Esophagus squamous epithelium (tissue), 5 donors: ENCODE results near the gene GABRB2. TPM values are rescaled to one million over a fixed set of nuclear protein-coding genes. Genes with fewer than 3 reads are reported as not detected.

Experiments used
- DNase-seq: peaks from one replicate; lab custom pipeline; 2025; lab: John Stamatoyannopoulos, UW
- H3K27ac ChIP-seq, 4 donors: fragments of 200-600 bp; sonication (generic); one replicate each; pipeline ENCODE4 v1.5.1; 2016 to 2019; ENCODE audit warnings: mild to moderate bottlenecking in 1 of 4
- H3K27me3 ChIP-seq, 4 donors: fragments of 200-600 bp; sonication (generic); 1 replicate in 3 of 4; 2 replicates in 1 of 4; pipeline versions ENCODE4 v1.5.1 to v1.6.0; 2017 to 2021; ENCODE audit warnings: antibody characterized with exemption in 1 of 4
- H3K36me3 ChIP-seq, 3 donors: fragments of 200-600 bp; sonication (generic); one replicate each; pipeline ENCODE4 v1.5.1; 2016 to 2019
- H3K4me1 ChIP-seq, 3 donors: fragments of 200-600 bp; sonication (generic); one replicate each; pipeline ENCODE4 v1.5.1; 2017 to 2019
- H3K4me3 ChIP-seq, 4 donors: fragments of 200-600 bp; sonication (generic); 1 replicate in 3 of 4; 2 replicates in 1 of 4; pipeline ENCODE4 v1.5.1; 2016 to 2019; ENCODE audit warnings: mild to moderate bottlenecking in 2 of 4, moderate library complexity in 1 of 4
- H3K9me3 ChIP-seq, 3 donors: fragments of 200-600 bp; sonication (generic); one replicate each; pipeline ENCODE4 v1.5.1; 2016 to 2019
- CTCF ChIP-seq, 6 experiments: fragments of 450-650 bp in 4 of 6; fragments of 200-600 bp in 2 of 6; sonication (generic) in 2 of 6; IDR thresholded peaks; one replicate each; pipeline ENCODE4 v1.5.1; 2016 to 2019; ENCODE audit warnings: antibody characterized with exemption in 6 of 6, mild to moderate bottlenecking in 4 of 6, moderate library complexity in 4 of 6
- POLR2A ChIP-seq, 4 donors: fragments of 450-650 bp; IDR thresholded peaks; one replicate each; pipeline ENCODE4 v1.6.1; 2017; ENCODE audit warnings: antibody characterized with exemption in 4 of 4, mild to moderate bottlenecking in 4 of 4, moderate library complexity in 3 of 4
- WGBS, 2 donors: methylation state at CpG; one replicate each; pipeline ENCODE4 v1.1.5; 2018; 5-methylcytosine and 5-hydroxymethylcytosine counted together
- intact Hi-C: fragments of 100-400 bp; cut with DNase I; formaldehyde crosslinking; loops from one replicate; pipeline ENCODE4 v1.15.0; 2022
- total RNA-seq, 4 donors: library from RNA; depleted of rRNA; stranded (reverse); fragments of >200 nt; gene quantifications; one replicate each; pipeline ENCODE4 v1.1.0, GENCODE V29; 2016
- donor health status: DM: yes; HTN: yes; CAD: no.

GABRB2 gene
- total RNA-seq, 4 donors from 2014 or later, result 0.19 to 0.47 TPM; not detected in 2

- no peaks in the 10 kb centered on the region for H3K4me1 ChIP-seq
- H3K4me3 ChIP-seq, result no peak overlapping the region
- intact Hi-C loops, result no loop called here
- H3K9me3 ChIP-seq, result no peaks in the 10 kb centered on the region
- WGBS, 2 donors, result 43 to 69% methylated on average over 3 of the region's 3 CpGs
- no peaks in the 10 kb centered on the region for H3K27me3 ChIP-seq
- no peak for TF ChIP-seq CTCF (IDR thresholded peaks at IDR 0.05)
- TF ChIP-seq POLR2A (IDR thresholded peaks at IDR 0.05), result no peak
- no peak for DNase-seq
- no peak overlapping the region for H3K27ac ChIP-seq
- H3K36me3 ChIP-seq, result no peaks in the 10 kb centered on the region
Observed at GRCh38 chr5:161414896-161415295, 131.6 kb downstream of the GABRB2 start.

GRCh38 chr5:161414037-161414436 is 132.5 kb downstream of the GABRB2 start:
- intact Hi-C loops, result no loop called here
- TF ChIP-seq POLR2A (IDR thresholded peaks at IDR 0.05) (no peak), CTCF (IDR thresholded peaks at IDR 0.05) (no peak)
- WGBS, 2 donors, result 33 to 52% methylated on average over 2 of the region's 2 CpGs

GRCh38 chr5:161412792-161413191 is 133.7 kb downstream of the GABRB2 start:
- H3K27ac ChIP-seq, result no peak overlapping the region
- H3K9me3 ChIP-seq, result no peaks in the 10 kb centered on the region
- no peaks in the 10 kb centered on the region for H3K27me3 ChIP-seq
- DNase-seq, result no peak
- intact Hi-C loops, result no loop called here
- TF ChIP-seq POLR2A (IDR thresholded peaks at IDR 0.05) (no peak), CTCF (IDR thresholded peaks at IDR 0.05) (no peak)
- H3K4me1 ChIP-seq, result no peaks in the 10 kb centered on the region
- no peak overlapping the region for H3K4me3 ChIP-seq
- H3K36me3 ChIP-seq, result no peaks in the 10 kb centered on the region

More at GRCh38 chr5:161414037-161414436, 132.5 kb downstream of the GABRB2 start:
- Histone ChIP-seq H3K27ac (no peak overlapping the region), H3K36me3 (no peaks in the 10 kb centered on the region), H3K4me3 (no peak overlapping the region), H3K4me1 (no peaks in the 10 kb centered on the region), H3K27me3 (no peaks in the 10 kb centered on the region), H3K9me3 (no peaks in the 10 kb centered on the region)
- DNase-seq, result no peak

- Histone ChIP-seq H3K36me3 (no peaks in the 10 kb centered on the region), H3K4me3 (no peak overlapping the region), H3K27me3 (no peaks in the 10 kb centered on the region), H3K9me3 (no peaks in the 10 kb centered on the region), H3K27ac (no peak overlapping the region), H3K4me1 (no peaks in the 10 kb centered on the region)
- DNase-seq, result no peak
- TF ChIP-seq CTCF (IDR thresholded peaks at IDR 0.05) (no peak), POLR2A (IDR thresholded peaks at IDR 0.05) (no peak)
- intact Hi-C loops, result no loop called here
Observed at GRCh38 chr5:161411156-161411555, 135.4 kb downstream of the GABRB2 start.

- Histone ChIP-seq H3K4me3 (no peak overlapping the region), H3K4me1 (no peaks in the 10 kb centered on the region), H3K27ac (no peak overlapping the region), H3K27me3 (no peaks in the 10 kb centered on the region), H3K36me3 (no peaks in the 10 kb centered on the region), H3K9me3 (no peaks in the 10 kb centered on the region)
- WGBS, 2 donors, result 79 to 80% methylated on average over 5 of the region's 5 CpGs
- no peak for DNase-seq
- no peak for TF ChIP-seq CTCF (IDR thresholded peaks at IDR 0.05)
- no peak for TF ChIP-seq POLR2A (IDR thresholded peaks at IDR 0.05)
- intact Hi-C loops, result no loop called here
Observed at GRCh38 chr5:161410640-161411039, 135.9 kb downstream of the GABRB2 start.
